H9 (cell line): ENCODE data around the gene DBR1. TPM values are rescaled to one million over a fixed set of nuclear protein-coding genes. Genes with fewer than 3 reads are reported as not detected.

Source experiments
- DNase-seq: peaks from one replicate; pipeline ENCODE4 v3.0.0-alpha.2; 2017
- H2AFZ ChIP-seq: one replicate; pipeline ENCODE4 v1.6.1; 2013; ENCODE audit warnings: mild to moderate bottlenecking, low read length, control low read depth, moderate library complexity
- H2AK5ac ChIP-seq: 2 replicates; pipeline ENCODE4 v1.6.1; 2013; ENCODE audit warnings: low read length, control low read depth, mixed read lengths; ENCODE audit not compliant: insufficient read length
- H2BK120ac ChIP-seq: one replicate; pipeline ENCODE4 v1.6.1; 2013; ENCODE audit warnings: low read depth, mild to moderate bottlenecking, low read length, control low read depth, inconsistent platforms; ENCODE audit not compliant: poor library complexity, severe bottlenecking
- H2BK12ac ChIP-seq: 2 replicates; pipeline ENCODE4 v1.6.1; 2013; ENCODE audit warnings: low read length, control low read depth, mixed read lengths, low read depth; ENCODE audit not compliant: insufficient read length
- H2BK15ac ChIP-seq: 2 replicates; pipeline ENCODE4 v1.6.1; 2013; ENCODE audit warnings: low read depth, low read length, control low read depth
- H2BK20ac ChIP-seq: one replicate; pipeline ENCODE4 v1.6.1; 2013; ENCODE audit warnings: low read depth, mild to moderate bottlenecking, low read length, control low read depth, inconsistent platforms; ENCODE audit not compliant: poor library complexity, severe bottlenecking
- H2BK5ac ChIP-seq: 2 replicates; pipeline ENCODE4 v1.6.1; 2013; ENCODE audit warnings: low read length, control low read depth, mixed read lengths; ENCODE audit not compliant: insufficient read length
- H3K14ac ChIP-seq: 2 replicates; pipeline ENCODE4 v1.6.1; 2013; ENCODE audit warnings: low read length, control low read depth; ENCODE audit not compliant: insufficient read depth
- H3K18ac ChIP-seq: 2 replicates; pipeline ENCODE4 v1.6.1; 2013; ENCODE audit warnings: low read depth, mild to moderate bottlenecking, mixed read lengths, low read length, control low read depth; ENCODE audit not compliant: insufficient read length
- H3K23ac ChIP-seq: 2 replicates; pipeline ENCODE4 v1.6.1; 2013; ENCODE audit warnings: low read length, control low read depth, mixed read lengths, low read depth; ENCODE audit not compliant: insufficient read length
- H3K23me2 ChIP-seq: 2 replicates; pipeline ENCODE4 v1.6.1; 2013; ENCODE audit warnings: low read depth, mild to moderate bottlenecking, mixed read lengths, low read length, control low read depth; ENCODE audit not compliant: insufficient read length, poor library complexity, severe bottlenecking
- H3K27ac ChIP-seq: 2 replicates; pipeline ENCODE4 v1.5.1; 2013; ENCODE audit warnings: low read length, control low read depth, mixed read lengths, low read depth; ENCODE audit not compliant: insufficient read length
- H3K27me3 ChIP-seq: 2 replicates; pipeline ENCODE4 v1.6.1; 2013; ENCODE audit warnings: low read length, control low read depth, inconsistent platforms; ENCODE audit not compliant: insufficient read depth
- H3K4ac ChIP-seq: 2 replicates; pipeline ENCODE4 v1.6.1; 2013; ENCODE audit warnings: low read depth, mild to moderate bottlenecking, control low read depth, inconsistent platforms, low read length, moderate library complexity
- H3K4me1 ChIP-seq: 2 replicates; pipeline ENCODE4 v1.6.1; 2013; ENCODE audit warnings: low read length, control low read depth, inconsistent platforms; ENCODE audit not compliant: insufficient read depth
- H3K4me2 ChIP-seq: 2 replicates; pipeline ENCODE4 v1.6.1; 2013; ENCODE audit warnings: low read length, control low read depth, mixed read lengths; ENCODE audit not compliant: insufficient read length, insufficient read depth
- H3K56ac ChIP-seq: 2 replicates; pipeline ENCODE4 v1.6.1; 2013; ENCODE audit warnings: low read depth, mild to moderate bottlenecking, mixed read lengths, low read length, control low read depth; ENCODE audit not compliant: insufficient read length
- H3K79me1 ChIP-seq: 2 replicates; pipeline ENCODE4 v1.6.1; 2013; ENCODE audit warnings: low read depth, mild to moderate bottlenecking, moderate library complexity, low read length, control low read depth, inconsistent platforms; ENCODE audit not compliant: insufficient read depth, poor library complexity, severe bottlenecking
- H3K79me2 ChIP-seq: 2 replicates; pipeline ENCODE4 v1.6.1; 2013; ENCODE audit warnings: low read length, control low read depth, inconsistent platforms; ENCODE audit not compliant: insufficient read depth
- H3K9ac ChIP-seq: 2 replicates; pipeline ENCODE4 v1.6.1; 2013; ENCODE audit warnings: low read length, control low read depth, mixed read lengths; ENCODE audit not compliant: insufficient read length; ENCODE audit errors: extremely low read depth
- H3K9me3 ChIP-seq: one replicate; pipeline ENCODE4 v1.6.1; 2013; ENCODE audit warnings: low read depth, low read length, inconsistent platforms; ENCODE audit not compliant: control insufficient read depth
- H3T11ph ChIP-seq: one replicate; pipeline ENCODE4 v1.6.1; 2013; ENCODE audit warnings: mild to moderate bottlenecking, low read length, control low read depth, inconsistent platforms
- H4K20me1 ChIP-seq: one replicate; pipeline ENCODE4 v1.6.1; 2013; ENCODE audit not compliant: control insufficient read depth, insufficient read length, insufficient read depth
- H4K5ac ChIP-seq: 2 replicates; pipeline ENCODE4 v1.6.1; 2013; ENCODE audit warnings: low read depth, mild to moderate bottlenecking, mixed read lengths, low read length, control low read depth; ENCODE audit not compliant: insufficient read length
- H4K8ac ChIP-seq: replicated peaks from 2 replicates; pipeline ENCODE4 v1.6.1; 2013; ENCODE audit warnings: low read length, control low read depth, mixed read lengths, low read depth; ENCODE audit not compliant: insufficient read length
- H4K91ac ChIP-seq: 2 replicates; pipeline ENCODE4 v1.6.1; 2013; ENCODE audit warnings: low read depth, mild to moderate bottlenecking, moderate library complexity, mixed read lengths, low read length, control low read depth; ENCODE audit not compliant: insufficient read length
- H3K27ac Mint-ChIP-seq, 3 experiments: 2 replicates in 2 of 3; 3 replicates in 1 of 3; pipeline ENCODE4 v1.8.0; 2020 to 2021; ENCODE audit warnings: mixed read lengths in 3 of 3, mild to moderate bottlenecking in 1 of 3, moderate library complexity in 1 of 3
- H3K27me3 Mint-ChIP-seq: 2 replicates; pipeline ENCODE4 v1.8.0; 2021; ENCODE audit warnings: low read depth, mild to moderate bottlenecking, moderate library complexity, mixed read lengths
- H3K36me3 Mint-ChIP-seq, 3 experiments: 2 replicates in 2 of 3; 3 replicates in 1 of 3; pipeline ENCODE4 v1.8.0; 2020 to 2021; ENCODE audit warnings: low read depth in 3 of 3, mixed read lengths in 3 of 3; ENCODE audit not compliant: insufficient read depth in 1 of 3
- H3K4me1 Mint-ChIP-seq, 2 experiments: 2 replicates each; pipeline ENCODE4 v1.8.0; 2020; ENCODE audit warnings: mixed read lengths in 2 of 2
- H3K4me3 Mint-ChIP-seq, 2 experiments: 2 replicates in 1 of 2; 3 replicates in 1 of 2; pipeline ENCODE4 v1.8.0; 2020 to 2021; ENCODE audit warnings: mild to moderate bottlenecking in 2 of 2, mixed read lengths in 2 of 2, moderate library complexity in 1 of 2
- H3K9me3 Mint-ChIP-seq, 2 experiments: 2 replicates in 1 of 2; 3 replicates in 1 of 2; pipeline ENCODE4 v1.8.0; 2020; ENCODE audit warnings: mild to moderate bottlenecking in 2 of 2, mixed read lengths in 2 of 2, moderate library complexity in 1 of 2
- WGBS: extraction: QIAGEN DNeasy Blood & Tissue Kit; methylation state at CpG from one replicate; pipeline ENCODE4 v1.1.7; 2013; ENCODE audit warnings: missing lambda C conversion rate, low lambda C conversion rate, mixed read lengths; ENCODE audit not compliant: insufficient read length; ENCODE audit errors: extremely low coverage; 5-methylcytosine and 5-hydroxymethylcytosine counted together
- total RNA-seq: library from RNA; stranded (reverse); gene quantifications from 2 replicates; pipeline ENCODE4 v1.2.1, GENCODE V29; 2021
- TF ChIP-seq, protein P1 (sequence below): fragments of 200-600 bp; sonication (generic); conservative IDR thresholded peaks from 3 replicates; pipeline ENCODE4 v1.8.0; 2021; ENCODE audit warnings: antibody characterized with exemption, mild to moderate bottlenecking

The DBR1 gene
- total RNA-seq, 1 experiment from 2014 or later: 21.6 TPM

DNA sequence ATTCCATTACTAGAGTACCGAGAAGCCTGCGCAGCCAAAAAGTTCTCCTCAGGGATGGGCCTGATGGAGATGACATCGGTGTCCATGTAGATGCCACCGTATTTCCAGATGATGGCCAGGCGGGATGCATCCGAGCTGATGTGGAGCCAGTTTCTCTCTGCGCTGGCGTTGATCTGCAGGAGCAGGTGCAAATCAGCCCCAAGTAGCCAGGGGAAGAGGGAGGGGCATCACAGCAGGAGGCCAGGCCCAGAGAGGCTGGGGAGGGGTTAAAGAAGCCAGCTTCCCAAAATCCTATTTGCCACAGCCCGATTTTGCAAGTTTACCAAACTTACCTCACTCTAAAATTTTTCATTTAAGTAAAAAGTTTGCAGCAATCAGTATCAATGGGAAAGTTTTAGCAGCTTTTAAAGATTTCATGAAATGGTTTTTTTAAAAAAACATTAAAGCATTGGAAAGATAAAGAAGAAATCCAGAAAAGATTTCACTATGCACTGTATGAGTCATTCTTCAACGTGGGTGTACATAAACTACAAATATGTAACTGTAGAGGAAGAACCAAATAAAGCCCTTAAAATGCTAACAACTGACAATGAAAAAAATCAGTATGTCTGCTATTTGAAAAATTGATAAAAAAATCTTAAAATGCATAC lies 49.9 kb downstream of the DBR1 start:
- Histone ChIP-seq H3K79me2 (no peaks in the 10 kb centered on the region), H2BK12ac (no peak overlapping the region), H3K79me1 (no peaks in the 10 kb centered on the region), H3K4me1 (no peaks in the 10 kb centered on the region; the same call in 1 of the 2 replicates), H3K9me3 (no peaks in the 10 kb centered on the region), H3K56ac (no peak overlapping the region), H3K23me2 (no peaks in the 10 kb centered on the region), H3K4me2 (no peak overlapping the region), H2BK120ac (no peak overlapping the region), H4K8ac (no peak overlapping the region), H2BK15ac (no peak overlapping the region), H3K27me3 (no peaks in the 10 kb centered on the region), H3K4ac (no peak overlapping the region), H2BK20ac (no peak overlapping the region), H3K27ac (no peak overlapping the region), H3K9ac (no peak overlapping the region), H3K18ac (no peak overlapping the region), H2AFZ (no peak overlapping the region), H4K5ac (no peak overlapping the region), H4K20me1 (no peaks in the 10 kb centered on the region), H2BK5ac (no peak overlapping the region), H3T11ph (no peak overlapping the region), H3K23ac (no peak overlapping the region), H4K91ac (no peak overlapping the region), H3K14ac (no peak overlapping the region; the same call in 1 of the 2 replicates), H2AK5ac (no peak overlapping the region)
- H3K4me3 Mint-ChIP-seq: no peak overlapping the region
- no peak overlapping the region; a peak in 1 of 7 replicates for H3K27ac Mint-ChIP-seq
- peaks cover 0 to 8% of the 10 kb centered on the region in 2 experiments; a peak in 1 of 5 replicates for H3K9me3 Mint-ChIP-seq
- H3K27me3 Mint-ChIP-seq: no peaks in the 10 kb centered on the region; the same call in 1 of the 2 replicates
- peaks cover 11 to 13% of the 10 kb centered on the region in 2 experiments for H3K4me1 Mint-ChIP-seq
- no CpG with 5 or more reads among the region's 10 CpGs for WGBS
- peaks cover 0 to 6% (median 2%) of the 10 kb centered on the region in 3 experiments; a peak in 1 of 7 replicates for H3K36me3 Mint-ChIP-seq
- TF ChIP-seq, protein P1, sequence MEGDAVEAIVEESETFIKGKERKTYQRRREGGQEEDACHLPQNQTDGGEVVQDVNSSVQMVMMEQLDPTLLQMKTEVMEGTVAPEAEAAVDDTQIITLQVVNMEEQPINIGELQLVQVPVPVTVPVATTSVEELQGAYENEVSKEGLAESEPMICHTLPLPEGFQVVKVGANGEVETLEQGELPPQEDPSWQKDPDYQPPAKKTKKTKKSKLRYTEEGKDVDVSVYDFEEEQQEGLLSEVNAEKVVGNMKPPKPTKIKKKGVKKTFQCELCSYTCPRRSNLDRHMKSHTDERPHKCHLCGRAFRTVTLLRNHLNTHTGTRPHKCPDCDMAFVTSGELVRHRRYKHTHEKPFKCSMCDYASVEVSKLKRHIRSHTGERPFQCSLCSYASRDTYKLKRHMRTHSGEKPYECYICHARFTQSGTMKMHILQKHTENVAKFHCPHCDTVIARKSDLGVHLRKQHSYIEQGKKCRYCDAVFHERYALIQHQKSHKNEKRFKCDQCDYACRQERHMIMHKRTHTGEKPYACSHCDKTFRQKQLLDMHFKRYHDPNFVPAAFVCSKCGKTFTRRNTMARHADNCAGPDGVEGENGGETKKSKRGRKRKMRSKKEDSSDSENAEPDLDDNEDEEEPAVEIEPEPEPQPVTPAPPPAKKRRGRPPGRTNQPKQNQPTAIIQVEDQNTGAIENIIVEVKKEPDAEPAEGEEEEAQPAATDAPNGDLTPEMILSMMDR: no peak
- peak; percentile 53 for DNase-seq
